HCT116 (cell line): ENCODE results near the gene WFDC6. TPM values are rescaled to one million over a fixed set of nuclear protein-coding genes. Genes with fewer than 3 reads are reported as not detected.

Source experiments
- ATAC-seq: fragments of 200-7000 bp; cut with Tn5 transposase; 2 replicates; pipeline ENCODE4 v1.9.1; 2020; ENCODE audit warnings: mild to moderate bottlenecking, moderate library complexity
- BruUV-seq: library from RNA; stranded (reverse); fragments of 400-500 nt; replicated peaks from 2 replicates; lab custom pipeline; 2021; lab: Mats Ljungman, UMichigan
- CTCF ChIA-PET: fragments of 300-600 bp; sonication (Branson Sonifier 250); formaldehyde crosslinking; loops from one replicate; lab custom pipeline; 2021; ENCODE audit warnings: antibody characterized with exemption; lab: Charles Lee
- POLR2A ChIA-PET: fragments of 300-600, 350-600 bp; sonication (Branson Sonifier 250); formaldehyde crosslinking; loops from one replicate; lab custom pipeline; 2021; ENCODE audit warnings: antibody characterized with exemption; lab: Charles Lee
- RAD21 ChIA-PET, 2 experiments: fragments of 300-600 bp; sonication (Branson Sonifier 250); formaldehyde crosslinking; loops; one replicate each; lab custom pipeline; 2023; ENCODE audit warnings: low total read pairs in 2 of 2; ENCODE audit not compliant: uncharacterized antibody in 2 of 2, unreplicated experiment in 2 of 2, low non-redundant PET in 1 of 2; lab: Charles Lee
- DNase-seq: peaks from one replicate; pipeline ENCODE4 v3.0.0-alpha.2; 2010; ENCODE audit warnings: low read depth, low spot score
- H2AFZ ChIP-seq: fragments of 200-600 bp; shearing (Covaris generic), sonication (generic); 2 replicates; pipeline ENCODE4 v1.6.1; 2017; ENCODE audit warnings: low read depth, mixed run types, mixed read lengths, antibody characterized with exemption, low read length; ENCODE audit not compliant: poor library complexity, severe bottlenecking
- H3K27ac ChIP-seq: 2 replicates; pipeline ENCODE4 v1.5.1; 2012; ENCODE audit warnings: low read depth, low read length
- H3K27me3 ChIP-seq: fragments of 200-600 bp; sonication (generic); 2 replicates; pipeline ENCODE4 v1.6.1; 2016; ENCODE audit warnings: mixed run types, low read length, mixed read lengths; ENCODE audit not compliant: insufficient read depth
- H3K36me3 ChIP-seq, 2 experiments: fragments of 200-500 bp in 1 of 2; fragments of 200-600 bp in 1 of 2; sonication (Bioruptor generic) in 1 of 2; sonication (generic) in 1 of 2; 2 replicates each; pipeline versions ENCODE4 v1.5.1 to v1.6.1; 2014 to 2016; ENCODE audit warnings: low read length in 2 of 2, inconsistent platforms in 1 of 2, mixed read lengths in 1 of 2, mixed run types in 1 of 2; ENCODE audit not compliant: insufficient read depth in 2 of 2, control insufficient read depth in 1 of 2
- H3K4me1 ChIP-seq, 2 experiments: fragments of 200-600 bp in 1 of 2; sonication (generic) in 1 of 2; 2 replicates each; pipeline versions ENCODE4 v1.5.1 to v1.6.1; 2012 to 2017; ENCODE audit warnings: low read length in 2 of 2, inconsistent platforms in 1 of 2, mild to moderate bottlenecking in 1 of 2, mixed read lengths in 1 of 2, mixed run types in 1 of 2, moderate library complexity in 1 of 2; ENCODE audit not compliant: insufficient read depth in 2 of 2, control insufficient read depth in 1 of 2
- H3K4me2 ChIP-seq: fragments of 200-600 bp; sonication (generic); 2 replicates; pipeline ENCODE4 v1.6.1; 2017; ENCODE audit warnings: mixed run types, low read length, mixed read lengths
- H3K4me3 ChIP-seq, 2 experiments: fragments of 200-600 bp in 1 of 2; sonication (generic) in 1 of 2; replicated peaks in 1 of 2; 2 replicates each; pipeline ENCODE4 v1.5.1; 2011 to 2016; ENCODE audit warnings: low read length in 2 of 2, control low read depth in 1 of 2, low read depth in 1 of 2, mild to moderate bottlenecking in 1 of 2, mixed read lengths in 1 of 2, mixed run types in 1 of 2
- H3K79me2 ChIP-seq: fragments of 200-600 bp; sonication (generic); 2 replicates; pipeline ENCODE4 v1.6.1; 2017; ENCODE audit warnings: mild to moderate bottlenecking, mixed run types, low read length, moderate library complexity, mixed read lengths; ENCODE audit not compliant: insufficient read depth
- H3K9ac ChIP-seq: fragments of 200-600 bp; sonication (generic); 2 replicates; pipeline ENCODE4 v1.6.1; 2016; ENCODE audit warnings: low read length, mixed read lengths
- H3K9me2 ChIP-seq: fragments of 200-600 bp; sonication (generic), shearing (Covaris generic); 2 replicates; pipeline ENCODE4 v1.6.1; 2017; ENCODE audit warnings: mixed run types, mild to moderate bottlenecking, moderate library complexity; ENCODE audit not compliant: insufficient read depth
- H3K9me3 ChIP-seq, 2 experiments: fragments of 200-500 bp in 1 of 2; fragments of 200-600 bp in 1 of 2; sonication (Bioruptor generic) in 1 of 2; sonication (generic) in 1 of 2; 2 replicates each; pipeline ENCODE4 v1.6.1; 2014 to 2017; ENCODE audit warnings: low read length in 2 of 2, mixed read lengths in 2 of 2, inconsistent platforms in 1 of 2, low read depth in 1 of 2, mild to moderate bottlenecking in 1 of 2, mixed run types in 1 of 2, moderate library complexity in 1 of 2; ENCODE audit not compliant: control insufficient read depth in 1 of 2, insufficient read depth in 1 of 2
- H4K20me1 ChIP-seq: fragments of 200-600 bp; sonication (generic), shearing (Covaris generic); 2 replicates; pipeline ENCODE4 v1.6.1; 2017; ENCODE audit warnings: mixed run types, mild to moderate bottlenecking, moderate library complexity; ENCODE audit not compliant: insufficient read depth
- CBX3 ChIP-seq: IDR thresholded peaks from 2 replicates; pipeline ENCODE4 v1.6.1; 2012; ENCODE audit warnings: low read depth
- CTCF ChIP-seq, 3 experiments: fragments of 200-600 bp in 1 of 3; sonication (generic) in 1 of 3; IDR thresholded peaks in 2 of 3; conservative IDR thresholded peaks in 1 of 3; 2 replicates each; pipeline ENCODE4 v1.5.1; 2012 to 2017; ENCODE audit warnings: low read depth in 2 of 3, low read length in 2 of 3, antibody characterized with exemption in 1 of 3, borderline replicate concordance in 1 of 3, control low read depth in 1 of 3, mild to moderate bottlenecking in 1 of 3, mixed read lengths in 1 of 3, mixed run types in 1 of 3, moderate library complexity in 1 of 3; ENCODE audit not compliant: insufficient read depth in 1 of 3
- EGR1 ChIP-seq: IDR thresholded peaks from 2 replicates; pipeline ENCODE4 v1.6.1; 2012; ENCODE audit warnings: low read depth
- EZH2 ChIP-seq: fragments of 200-600 bp; sonication (generic); IDR thresholded peaks from 2 replicates; pipeline ENCODE4 v1.6.1; 2017; ENCODE audit warnings: antibody characterized with exemption, mixed run types
- EZH2phosphoT487 ChIP-seq: fragments of 200-600 bp; IDR thresholded peaks from 2 replicates; pipeline ENCODE4 v1.6.1; 2018; ENCODE audit warnings: antibody characterized with exemption, borderline replicate concordance
- JUND ChIP-seq: IDR thresholded peaks from 2 replicates; pipeline ENCODE4 v1.6.1; 2012
- SIN3A ChIP-seq: IDR thresholded peaks from 2 replicates; pipeline ENCODE4 v1.6.1; 2012; ENCODE audit warnings: low read depth
- SRF ChIP-seq: IDR thresholded peaks from 2 replicates; pipeline ENCODE4 v1.6.1; 2012; ENCODE audit warnings: low read depth
- ZNF274 ChIP-seq: fragments of 200-500 bp; sonication (Bioruptor generic); IDR thresholded peaks from 2 replicates; pipeline ENCODE4 v1.6.1; 2014; ENCODE audit warnings: mild to moderate bottlenecking, low read depth, low read length, inconsistent platforms
- intact Hi-C: fragments of 100-400 bp; cut with micrococcal nuclease; formaldehyde crosslinking; loops from 2 replicates; pipeline ENCODE4 v1.10.0; 2022
- total RNA-seq: library from RNA; stranded (reverse); gene quantifications from one replicate; pipeline ENCODE4 v1.2.1, GENCODE V29; 2021; ENCODE audit not compliant: unreplicated experiment
- TF ChIP-seq, protein P1 (sequence below): IDR thresholded peaks from 2 replicates; pipeline ENCODE4 v1.6.1; 2011; ENCODE audit warnings: mild to moderate bottlenecking, low read length, moderate library complexity; ENCODE audit not compliant: insufficient replicate concordance; ENCODE audit errors: extremely low read depth

WFDC6 gene
- total RNA-seq, 1 experiment from 2014 or later: not detected

GRCh38 chr20:45503403-45503802 lies 35.9 kb downstream of the WFDC6 start:
- intact Hi-C loops: no loop called here
- H3K4me2 ChIP-seq: no peak overlapping the region
- H3K4me1 ChIP-seq: peaks cover 0 to 16% of the 10 kb centered on the region in 2 experiments; a peak in 2 of 4 replicates
- ChIA-PET RAD21 (no interaction called here), POLR2A (no interaction called here), CTCF (interaction anchor here (1.2 kb wide), 1 partner anchor 66 kb away, joined by 3 read pairs; no protein-coding TSS in a partner anchor)
- H2AFZ ChIP-seq: no peak overlapping the region
- H3K36me3 ChIP-seq: no peaks in the 10 kb centered on the region
- no peak overlapping the region for H3K9ac ChIP-seq
- ATAC-seq: no peak
- no TSS peak for BruUV-seq
- no peak overlapping the region for H3K4me3 ChIP-seq
- no peaks in the 10 kb centered on the region for H3K9me2 ChIP-seq
- H3K27ac ChIP-seq: no peak overlapping the region
- H3K27me3 ChIP-seq: peaks cover 5% of the 10 kb centered on the region; the same call in 1 of the 2 replicates
- H3K79me2 ChIP-seq: no peaks in the 10 kb centered on the region
- no peak for TF ChIP-seq SRF
- no peak for TF ChIP-seq EZH2
- TF ChIP-seq, all 23 proteins: peak for 0
- DNase-seq: no peak
- no peaks in the 10 kb centered on the region for H4K20me1 ChIP-seq
- H3K9me3 ChIP-seq: no peaks in the 10 kb centered on the region

DNA sequence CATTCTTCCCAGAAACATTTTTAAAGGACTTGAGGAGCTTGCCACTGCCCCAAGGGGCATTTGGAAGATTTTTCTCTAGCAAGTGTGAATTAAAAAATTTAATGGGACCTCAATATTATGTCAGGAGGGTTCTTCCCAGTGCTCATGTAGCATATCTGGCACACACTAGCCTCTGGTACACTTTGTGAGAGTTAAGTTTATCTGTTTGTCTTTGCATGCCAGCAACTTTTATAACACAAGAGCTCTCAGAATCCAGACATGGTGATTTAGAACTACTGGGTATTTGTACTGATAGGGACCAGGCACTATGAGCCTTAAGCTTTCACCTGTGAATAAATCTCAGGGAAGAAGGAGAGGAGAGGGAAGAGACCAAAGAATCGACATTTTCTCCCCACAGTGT lies 36.7 kb downstream of the WFDC6 start:
- ChIA-PET RAD21 (no interaction called here), CTCF (interaction anchor here (1.2 kb wide), 1 partner anchor 65 kb away, joined by 3 read pairs; no protein-coding TSS in a partner anchor), POLR2A (no interaction called here)
- Histone ChIP-seq H3K4me3 (no peak overlapping the region), H2AFZ (no peak overlapping the region), H3K9ac (no peak overlapping the region), H3K27me3 (peaks cover 5% of the 10 kb centered on the region; the same call in 1 of the 2 replicates), H3K27ac (no peak overlapping the region), H3K4me2 (no peak overlapping the region), H3K36me3 (no peaks in the 10 kb centered on the region), H3K9me2 (no peaks in the 10 kb centered on the region), H3K4me1 (peaks cover 0 to 8% of the 10 kb centered on the region in 2 experiments; a peak in 1 of 4 replicates), H4K20me1 (no peaks in the 10 kb centered on the region), H3K79me2 (no peaks in the 10 kb centered on the region), H3K9me3 (no peaks in the 10 kb centered on the region)
- no peak for TF ChIP-seq SRF
- TF ChIP-seq EGR1: no peak
- no peak for TF ChIP-seq SIN3A
- no peak for TF ChIP-seq CTCF (IDR thresholded peaks at IDR 0.05 in 2 of 3, conservative IDR thresholded peaks at IDR 0.05 in 1 of 3; ENCODE audit: borderline replicate concordance in 1 of 3, insufficient read depth in 1 of 3, low read depth in 2 of 3, low read length in 2 of 3)
- TF ChIP-seq EZH2phosphoT487: no peak
- no peak for TF ChIP-seq EZH2
- TF ChIP-seq, protein P1, sequence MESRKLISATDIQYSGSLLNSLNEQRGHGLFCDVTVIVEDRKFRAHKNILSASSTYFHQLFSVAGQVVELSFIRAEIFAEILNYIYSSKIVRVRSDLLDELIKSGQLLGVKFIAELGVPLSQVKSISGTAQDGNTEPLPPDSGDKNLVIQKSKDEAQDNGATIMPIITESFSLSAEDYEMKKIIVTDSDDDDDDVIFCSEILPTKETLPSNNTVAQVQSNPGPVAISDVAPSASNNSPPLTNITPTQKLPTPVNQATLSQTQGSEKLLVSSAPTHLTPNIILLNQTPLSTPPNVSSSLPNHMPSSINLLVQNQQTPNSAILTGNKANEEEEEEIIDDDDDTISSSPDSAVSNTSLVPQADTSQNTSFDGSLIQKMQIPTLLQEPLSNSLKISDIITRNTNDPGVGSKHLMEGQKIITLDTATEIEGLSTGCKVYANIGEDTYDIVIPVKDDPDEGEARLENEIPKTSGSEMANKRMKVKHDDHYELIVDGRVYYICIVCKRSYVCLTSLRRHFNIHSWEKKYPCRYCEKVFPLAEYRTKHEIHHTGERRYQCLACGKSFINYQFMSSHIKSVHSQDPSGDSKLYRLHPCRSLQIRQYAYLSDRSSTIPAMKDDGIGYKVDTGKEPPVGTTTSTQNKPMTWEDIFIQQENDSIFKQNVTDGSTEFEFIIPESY: no peak
- no peak for TF ChIP-seq JUND
- no peak for TF ChIP-seq CBX3
- no peak for TF ChIP-seq ZNF274
- no TSS peak for BruUV-seq
- ATAC-seq (no peak), DNase-seq (no peak)
- intact Hi-C loops: no loop called here
